GM21786 (cell line): Measurements from ENCODE around the gene AFTPH.

ENCODE experiments used
- ATAC-seq: cut with Tn5 transposase; IDR thresholded peaks from one replicate; pipeline ENCODE4 v1.9.1; 2021; ENCODE audit not compliant: unreplicated experiment

The AFTPH gene

GRCh38 chr2:64627860-64628841, 104.0 kb downstream of the AFTPH start:
- no peak for ATAC-seq

GRCh38 chr2:64629329-64629781, 105.2 kb downstream of the AFTPH start:
- ATAC-seq: no peak

GRCh38 chr2:64629875-64630274, 105.7 kb downstream of the AFTPH start:
- ATAC-seq: no peak

- ATAC-seq: no peak
Observed at GRCh38 chr2:64630752-64631151, 106.6 kb downstream of the AFTPH start.

- ATAC-seq: no peak
Observed at GRCh38 chr2:64631771-64632170, 107.6 kb downstream of the AFTPH start.

GRCh38 chr2:64632835-64633819, 109.0 kb downstream of the AFTPH start:
- ATAC-seq: no peak

- ATAC-seq: no peak
Observed at GRCh38 chr2:64634345-64635267, 110.5 kb downstream of the AFTPH start.

GRCh38 chr2:64635976-64636911, 112.1 kb downstream of the AFTPH start:
- ATAC-seq: peak; percentile 60

- peak; percentile 46 for ATAC-seq
Observed at GRCh38 chr2:64637000-64637635, 113.0 kb downstream of the AFTPH start.

- no peak for ATAC-seq
Observed at GRCh38 chr2:64637931-64638330, 113.8 kb downstream of the AFTPH start.

GRCh38 chr2:64638502-64639120, 114.5 kb downstream of the AFTPH start:
- no peak for ATAC-seq

- ATAC-seq: no peak
Observed at GRCh38 chr2:64639691-64640090, 115.6 kb downstream of the AFTPH start.

- no peak for ATAC-seq
Observed at GRCh38 chr2:64640153-64641044, 116.3 kb downstream of the AFTPH start.

GRCh38 chr2:64641599-64641998, 117.5 kb downstream of the AFTPH start:
- ATAC-seq: no peak
